HEK293 (cell line): Measurements from ENCODE around the gene PIAS2.

Experiments
- CTCF ChIA-PET: fragments of 350-600 bp; formaldehyde crosslinking; extraction: SDS; loops from one replicate; lab custom pipeline; 2021; ENCODE audit warnings: antibody characterized with exemption; lab: Yijun Ruan, JAX
- POLR2A ChIA-PET: fragments of 300-600 bp; formaldehyde crosslinking; extraction: SDS; loops from one replicate; lab custom pipeline; 2020; ENCODE audit warnings: antibody characterized with exemption, inconsistent platforms; lab: Yijun Ruan, JAX
- H3K27ac ChIP-seq: fragments of 200-500 bp; sonication (Bioruptor generic); 2 replicates; pipeline ENCODE4 v1.5.1; 2014; ENCODE audit warnings: low read depth, low read length, control low read depth, inconsistent platforms; ENCODE audit errors: extremely low read depth
- H3K36me3 ChIP-seq, 2 experiments: fragments of 200-500 bp in 1 of 2; sonication (Bioruptor generic) in 1 of 2; 1 replicate in 1 of 2; 2 replicates in 1 of 2; pipeline ENCODE4 v1.5.1; 2014 to 2017; ENCODE audit warnings: inconsistent platforms in 2 of 2, low read length in 2 of 2; ENCODE audit not compliant: control insufficient read depth in 2 of 2, insufficient read depth in 1 of 2
- H3K4me1 ChIP-seq: fragments of 200-500 bp; sonication (Bioruptor generic); 2 replicates; pipeline ENCODE4 v1.5.1; 2014; ENCODE audit warnings: mild to moderate bottlenecking, low read length, inconsistent platforms; ENCODE audit not compliant: control insufficient read depth, insufficient read depth
- H3K4me3 ChIP-seq: 2 replicates; pipeline ENCODE4 v1.5.1; 2011; ENCODE audit warnings: low read depth, mild to moderate bottlenecking, control low read depth, low read length, moderate library complexity
- H3K9me3 ChIP-seq: fragments of 200-500 bp; sonication (Bioruptor generic); 2 replicates; pipeline ENCODE4 v1.5.1; 2014; ENCODE audit warnings: low read depth, low read length, inconsistent platforms; ENCODE audit not compliant: control insufficient read depth, insufficient read depth
- FEZF1 ChIP-seq: fragments of 450-650 bp; formaldehyde crosslinking; IDR thresholded peaks from 2 replicates; pipeline ENCODE4 v1.5.1; 2016; ENCODE audit warnings: missing biosample characterization, missing genetic modification characterization
- GLIS1 ChIP-seq: fragments of 450-650 bp; formaldehyde crosslinking; IDR thresholded peaks from 2 replicates; pipeline ENCODE4 v1.5.1; 2016; ENCODE audit warnings: missing biosample characterization, missing genetic modification characterization
- IKZF3 ChIP-seq: fragments of 450-650 bp; IDR thresholded peaks from 2 replicates; pipeline ENCODE4 v1.5.0; 2018; ENCODE audit warnings: missing biosample characterization, mild to moderate bottlenecking, missing genetic modification characterization, moderate library complexity
- SCRT1 ChIP-seq: fragments of 450-650 bp; formaldehyde crosslinking; IDR thresholded peaks from 2 replicates; pipeline ENCODE4 v1.5.1; 2016; ENCODE audit warnings: missing biosample characterization, missing genetic modification characterization, borderline replicate concordance
- ZBTB1 ChIP-seq: fragments of 450-650 bp; formaldehyde crosslinking; IDR thresholded peaks from 2 replicates; pipeline ENCODE4 v1.5.1; 2016; ENCODE audit warnings: missing biosample characterization, missing genetic modification characterization
- ZBTB8A ChIP-seq: fragments of 450-650 bp; formaldehyde crosslinking; IDR thresholded peaks from 2 replicates; pipeline ENCODE4 v1.5.1; 2016; ENCODE audit warnings: missing biosample characterization, missing genetic modification characterization
- ZFHX2 ChIP-seq: fragments of 450-650 bp; formaldehyde crosslinking; conservative IDR thresholded peaks from 2 replicates; pipeline ENCODE4 v1.5.1; 2016; ENCODE audit warnings: missing biosample characterization, missing genetic modification characterization
- ZNF112 ChIP-seq: fragments of 450-650 bp; formaldehyde crosslinking; IDR thresholded peaks from 2 replicates; pipeline ENCODE4 v1.5.0; 2017; ENCODE audit warnings: missing biosample characterization, missing genetic modification characterization
- ZNF132 ChIP-seq: fragments of 450-650 bp; formaldehyde crosslinking; IDR thresholded peaks from 2 replicates; pipeline ENCODE4 v1.5.1; 2017; ENCODE audit warnings: missing biosample characterization, missing genetic modification characterization, borderline replicate concordance
- ZNF138 ChIP-seq: fragments of 450-650 bp; formaldehyde crosslinking; IDR thresholded peaks from 2 replicates; pipeline ENCODE4 v1.5.1; 2016; ENCODE audit warnings: missing biosample characterization, missing genetic modification characterization, borderline replicate concordance
- ZNF140 ChIP-seq: fragments of 450-650 bp; formaldehyde crosslinking; IDR thresholded peaks from 2 replicates; pipeline ENCODE4 v1.5.1; 2016; ENCODE audit warnings: missing biosample characterization, missing genetic modification characterization
- ZNF146 ChIP-seq: fragments of 450-650 bp; formaldehyde crosslinking; IDR thresholded peaks from 2 replicates; pipeline ENCODE4 v1.5.1; 2016; ENCODE audit warnings: missing biosample characterization, missing genetic modification characterization
- ZNF174 ChIP-seq: fragments of 450-650 bp; formaldehyde crosslinking; IDR thresholded peaks from 2 replicates; pipeline ENCODE4 v1.5.0; 2017; ENCODE audit warnings: missing biosample characterization, mild to moderate bottlenecking, missing genetic modification characterization
- ZNF221 ChIP-seq: fragments of 450-650 bp; formaldehyde crosslinking; IDR thresholded peaks from 2 replicates; pipeline ENCODE4 v1.5.1; 2017; ENCODE audit warnings: missing biosample characterization, missing genetic modification characterization, borderline replicate concordance
- ZNF26 ChIP-seq: fragments of 450-650 bp; formaldehyde crosslinking; IDR thresholded peaks from 2 replicates; pipeline ENCODE4 v1.5.1; 2016; ENCODE audit warnings: missing biosample characterization, missing genetic modification characterization
- ZNF548 ChIP-seq: fragments of 450-650 bp; formaldehyde crosslinking; IDR thresholded peaks from 2 replicates; pipeline ENCODE4 v1.5.1; 2016; ENCODE audit warnings: missing biosample characterization, missing genetic modification characterization
- ZNF629 ChIP-seq: fragments of 450-650 bp; formaldehyde crosslinking; IDR thresholded peaks from 2 replicates; pipeline ENCODE4 v1.5.1; 2017; ENCODE audit warnings: missing biosample characterization, missing genetic modification characterization
- ZNF639 ChIP-seq: fragments of 450-650 bp; formaldehyde crosslinking; IDR thresholded peaks from 2 replicates; pipeline ENCODE4 v1.5.1; 2016; ENCODE audit warnings: missing biosample characterization, missing genetic modification characterization
- ZNF704 ChIP-seq: fragments of 450-650 bp; formaldehyde crosslinking; IDR thresholded peaks from 2 replicates; pipeline ENCODE4 v1.5.1; 2016; ENCODE audit warnings: missing biosample characterization, missing genetic modification characterization
- ZSCAN16 ChIP-seq: fragments of 450-650 bp; formaldehyde crosslinking; IDR thresholded peaks from 2 replicates; pipeline ENCODE4 v1.5.1; 2016; ENCODE audit warnings: missing biosample characterization, missing genetic modification characterization
- TF ChIP-seq, protein P1 (sequence below): fragments of 450-650 bp; formaldehyde crosslinking; IDR thresholded peaks from 2 replicates; pipeline ENCODE4 v1.5.1; 2016; ENCODE audit warnings: missing biosample characterization, missing genetic modification characterization, borderline replicate concordance
- TF ChIP-seq, protein P2 (sequence below): fragments of 450-650 bp; formaldehyde crosslinking; IDR thresholded peaks from 2 replicates; pipeline ENCODE4 v1.5.1; 2016; ENCODE audit warnings: missing biosample characterization, missing genetic modification characterization

The PIAS2 gene

DNA sequence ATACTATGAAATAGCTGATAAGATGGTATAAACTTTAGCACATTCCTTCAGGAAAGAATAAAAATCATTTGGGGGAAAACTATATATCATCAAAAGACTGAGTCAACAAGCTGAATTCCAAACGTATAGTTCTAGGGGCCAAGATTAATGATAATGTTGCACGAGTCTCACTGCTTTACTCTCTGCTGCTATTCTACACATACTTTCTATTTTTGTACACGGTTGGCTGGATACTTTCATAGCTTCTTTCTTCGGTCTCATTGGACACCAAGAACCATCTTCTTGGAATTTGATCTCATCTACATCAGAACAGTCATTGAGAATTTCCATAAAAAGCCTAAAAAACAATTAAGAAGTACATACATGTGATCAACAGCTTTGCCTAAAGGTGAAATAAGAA is 87.8 kb downstream of the PIAS2 start:
- Histone ChIP-seq H3K27ac (no peak overlapping the region), H3K36me3 (peaks cover 33 to 47% of the 10 kb centered on the region in 2 experiments), H3K4me1 (no peaks in the 10 kb centered on the region), H3K4me3 (no peak overlapping the region), H3K9me3 (no peaks in the 10 kb centered on the region)
- TF ChIP-seq ZNF221 (no peak), ZSCAN16 (no peak), IKZF3 (no peak), ZNF704 (no peak)
- CTCF ChIA-PET, result interaction anchor here (0.6 to 0.7 kb wide), 2 partner anchors 171 to 604 kb away, joined by 3 to 4 read pairs; no protein-coding TSS in a partner anchor
- POLR2A ChIA-PET, result no interaction called here

- Histone ChIP-seq H3K27ac (no peak overlapping the region), H3K36me3 (peaks cover 16 to 21% of the 10 kb centered on the region in 2 experiments), H3K4me1 (no peaks in the 10 kb centered on the region; the same call in 1 of the 2 replicates), H3K9me3 (no peaks in the 10 kb centered on the region), H3K4me3 (no peak overlapping the region)
- POLR2A ChIA-PET, result no interaction called here
- TF ChIP-seq, protein P1, sequence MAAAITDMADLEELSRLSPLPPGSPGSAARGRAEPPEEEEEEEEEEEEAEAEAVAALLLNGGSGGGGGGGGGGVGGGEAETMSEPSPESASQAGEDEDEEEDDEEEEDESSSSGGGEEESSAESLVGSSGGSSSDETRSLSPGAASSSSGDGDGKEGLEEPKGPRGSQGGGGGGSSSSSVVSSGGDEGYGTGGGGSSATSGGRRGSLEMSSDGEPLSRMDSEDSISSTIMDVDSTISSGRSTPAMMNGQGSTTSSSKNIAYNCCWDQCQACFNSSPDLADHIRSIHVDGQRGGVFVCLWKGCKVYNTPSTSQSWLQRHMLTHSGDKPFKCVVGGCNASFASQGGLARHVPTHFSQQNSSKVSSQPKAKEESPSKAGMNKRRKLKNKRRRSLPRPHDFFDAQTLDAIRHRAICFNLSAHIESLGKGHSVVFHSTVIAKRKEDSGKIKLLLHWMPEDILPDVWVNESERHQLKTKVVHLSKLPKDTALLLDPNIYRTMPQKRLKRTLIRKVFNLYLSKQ (tag by site-specific recombination), result no peak
- TF ChIP-seq ZNF629 (tag by site-specific recombination) (no peak), ZNF548 (tag by site-specific recombination) (no peak), ZBTB8A (no peak), ZNF26 (tag by site-specific recombination) (no peak), ZNF132 (tag by site-specific recombination) (no peak), ZNF140 (tag by site-specific recombination) (no peak)
- TF ChIP-seq, protein P2, sequence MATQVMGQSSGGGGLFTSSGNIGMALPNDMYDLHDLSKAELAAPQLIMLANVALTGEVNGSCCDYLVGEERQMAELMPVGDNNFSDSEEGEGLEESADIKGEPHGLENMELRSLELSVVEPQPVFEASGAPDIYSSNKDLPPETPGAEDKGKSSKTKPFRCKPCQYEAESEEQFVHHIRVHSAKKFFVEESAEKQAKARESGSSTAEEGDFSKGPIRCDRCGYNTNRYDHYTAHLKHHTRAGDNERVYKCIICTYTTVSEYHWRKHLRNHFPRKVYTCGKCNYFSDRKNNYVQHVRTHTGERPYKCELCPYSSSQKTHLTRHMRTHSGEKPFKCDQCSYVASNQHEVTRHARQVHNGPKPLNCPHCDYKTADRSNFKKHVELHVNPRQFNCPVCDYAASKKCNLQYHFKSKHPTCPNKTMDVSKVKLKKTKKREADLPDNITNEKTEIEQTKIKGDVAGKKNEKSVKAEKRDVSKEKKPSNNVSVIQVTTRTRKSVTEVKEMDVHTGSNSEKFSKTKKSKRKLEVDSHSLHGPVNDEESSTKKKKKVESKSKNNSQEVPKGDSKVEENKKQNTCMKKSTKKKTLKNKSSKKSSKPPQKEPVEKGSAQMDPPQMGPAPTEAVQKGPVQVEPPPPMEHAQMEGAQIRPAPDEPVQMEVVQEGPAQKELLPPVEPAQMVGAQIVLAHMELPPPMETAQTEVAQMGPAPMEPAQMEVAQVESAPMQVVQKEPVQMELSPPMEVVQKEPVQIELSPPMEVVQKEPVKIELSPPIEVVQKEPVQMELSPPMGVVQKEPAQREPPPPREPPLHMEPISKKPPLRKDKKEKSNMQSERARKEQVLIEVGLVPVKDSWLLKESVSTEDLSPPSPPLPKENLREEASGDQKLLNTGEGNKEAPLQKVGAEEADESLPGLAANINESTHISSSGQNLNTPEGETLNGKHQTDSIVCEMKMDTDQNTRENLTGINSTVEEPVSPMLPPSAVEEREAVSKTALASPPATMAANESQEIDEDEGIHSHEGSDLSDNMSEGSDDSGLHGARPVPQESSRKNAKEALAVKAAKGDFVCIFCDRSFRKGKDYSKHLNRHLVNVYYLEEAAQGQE (tag by site-specific recombination), result no peak
- CTCF ChIA-PET, result interaction anchor here (0.6 to 1.5 kb wide), 2 partner anchors 14 to 1573 kb away, joined by 3 to 7 read pairs; no protein-coding TSS in a partner anchor
Measured at GRCh38 chr18:46821856-46822711, 95.2 kb downstream of the PIAS2 start.

- no peak overlapping the region for H3K27ac ChIP-seq
- H3K36me3 ChIP-seq, result peaks cover 6 to 15% of the 10 kb centered on the region in 2 experiments
- POLR2A ChIA-PET, result no interaction called here
- no peaks in the 10 kb centered on the region for H3K9me3 ChIP-seq
- no peaks in the 10 kb centered on the region; the same call in 1 of the 2 replicates for H3K4me1 ChIP-seq
- CTCF ChIA-PET, result no interaction called here
- no peak overlapping the region for H3K4me3 ChIP-seq
- no peak for TF ChIP-seq ZBTB1
- TF ChIP-seq GLIS1 (tag by site-specific recombination), result no peak
- TF ChIP-seq SCRT1 (tag by site-specific recombination), result no peak
- TF ChIP-seq ZNF146 (tag by site-specific recombination), result no peak
- TF ChIP-seq FEZF1, result no peak
- no peak for TF ChIP-seq ZNF174 (tag by site-specific recombination)
- no peak for TF ChIP-seq ZNF639 (tag by site-specific recombination)
- no peak for TF ChIP-seq ZNF138 (tag by site-specific recombination)
- TF ChIP-seq ZNF221, result no peak
- no peak for TF ChIP-seq ZFHX2
- TF ChIP-seq ZNF112, result no peak
- no peak for TF ChIP-seq ZBTB8A
Measured at GRCh38 chr18:46820863-46821262, 96.4 kb downstream of the PIAS2 start.
